SW 1271 (cell line): ENCODE results near the gene ARHGAP22.
"Not testable (repeated sequence)": the region's sequence is repeated elsewhere in the genome, so short reads cannot be mapped to it uniquely, and the experiment has no call there.

ENCODE experiments used
- DNase-seq, 2 experiments: peaks; one replicate each; lab custom pipeline; 2025; lab: John Stamatoyannopoulos, UW

Gene ARHGAP22

GRCh38 chr10:48604991-48605508 lies at the start of gene ARHGAP22:
Gene ARHGAP22 (minus strand): TSS chr10:48605073. CDS start chr10:48604796, 277 bp downstream.
- DNase-seq: peak in 1 of 2 experiments; percentile 49

GRCh38 chr10:48653944-48654698 lies 49.2 kb upstream of the ARHGAP22 start:
- no peak for DNase-seq

GRCh38 chr10:48653347-48653746 lies 48.5 kb upstream of the ARHGAP22 start:
- no peak for DNase-seq

GRCh38 chr10:48652344-48652743 lies 47.5 kb upstream of the ARHGAP22 start:
- no peak for DNase-seq

- DNase-seq: no peak
Observed at GRCh38 chr10:48651839-48652238, 47.0 kb upstream of the ARHGAP22 start.

GRCh38 chr10:48651293-48651692 lies 46.4 kb upstream of the ARHGAP22 start:
- DNase-seq: no peak

GRCh38 chr10:48649349-48649944 lies 44.6 kb upstream of the ARHGAP22 start:
- DNase-seq: no peak

GRCh38 chr10:48648172-48648942 lies 43.5 kb upstream of the ARHGAP22 start:
- DNase-seq: no peak

GRCh38 chr10:48647073-48647472 lies 42.2 kb upstream of the ARHGAP22 start:
- not testable (repeated sequence) for DNase-seq

- no peak for DNase-seq
Observed at GRCh38 chr10:48645600-48645999, 40.7 kb upstream of the ARHGAP22 start.

- DNase-seq: not testable (repeated sequence)
Observed at GRCh38 chr10:48641099-48641690, 36.3 kb upstream of the ARHGAP22 start.

- no peak for DNase-seq
Observed at GRCh38 chr10:48640326-48640725, 35.5 kb upstream of the ARHGAP22 start.

GRCh38 chr10:48639632-48640031 lies 34.8 kb upstream of the ARHGAP22 start:
- DNase-seq: no peak

GRCh38 chr10:48638739-48639527 lies 34.1 kb upstream of the ARHGAP22 start:
- DNase-seq: no peak

GRCh38 chr10:48638158-48638557 lies 33.3 kb upstream of the ARHGAP22 start:
- DNase-seq: no peak

- no peak for DNase-seq
Observed at GRCh38 chr10:48636901-48637300, 32.0 kb upstream of the ARHGAP22 start.

- no peak for DNase-seq
Observed at GRCh38 chr10:48636231-48636630, 31.4 kb upstream of the ARHGAP22 start.

GRCh38 chr10:48634984-48635557 lies 30.2 kb upstream of the ARHGAP22 start:
- DNase-seq: no peak

GRCh38 chr10:48634198-48634983 lies 29.5 kb upstream of the ARHGAP22 start:
- DNase-seq: no peak
